NCI-H524 treated with DMSO at 0.1 percent for 48 hours (cell line): ENCODE data around the gene COX6B2.

Source experiments
- DNase-seq: peaks from one replicate; lab custom pipeline; 2025; lab: John Stamatoyannopoulos, UW

Gene COX6B2

DNA sequence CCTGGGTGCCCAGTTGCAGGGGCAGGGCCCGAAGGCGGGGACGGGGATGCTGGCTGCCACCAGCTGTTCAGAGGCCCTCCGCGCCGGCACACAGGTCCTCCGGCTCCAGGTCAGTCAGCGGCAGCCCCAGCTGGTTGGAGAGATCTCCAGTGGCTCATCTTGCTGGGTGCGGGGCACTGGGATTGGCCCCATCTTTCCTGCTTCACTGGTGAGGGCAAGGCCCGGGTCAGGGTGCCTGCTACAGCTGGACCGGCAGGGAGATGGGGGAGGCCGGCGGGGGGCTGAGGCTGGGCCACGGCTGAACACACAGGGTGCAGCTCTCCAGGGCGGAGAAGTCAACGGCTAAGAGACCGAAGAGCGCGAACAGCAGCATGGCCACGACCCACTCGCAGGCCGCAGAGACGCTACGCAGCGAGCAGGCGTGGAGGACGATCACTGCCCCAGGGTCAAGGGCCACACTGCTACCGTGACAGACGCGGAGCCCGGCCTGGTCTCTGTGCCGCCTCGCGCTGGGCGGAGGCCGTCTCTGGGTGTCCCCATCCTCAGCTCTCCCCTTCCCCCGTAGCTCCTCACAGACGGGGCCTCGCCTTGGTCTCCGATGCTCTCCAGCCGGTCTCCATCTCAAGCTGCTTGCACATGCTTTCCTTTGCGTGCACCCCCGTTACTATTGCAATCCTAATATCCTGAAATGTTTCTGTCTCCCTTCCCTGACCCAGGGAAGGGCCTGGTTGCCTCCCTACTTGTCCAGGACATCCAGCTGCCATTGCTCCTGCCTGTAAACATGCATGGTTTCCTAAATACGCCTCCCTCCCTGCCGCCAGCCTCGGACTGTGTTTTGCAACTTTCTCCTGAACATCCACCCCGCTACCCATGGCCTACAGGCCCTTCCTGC lies 41.7 kb downstream of the COX6B2 start:
- DNase-seq: no peak

DNA sequence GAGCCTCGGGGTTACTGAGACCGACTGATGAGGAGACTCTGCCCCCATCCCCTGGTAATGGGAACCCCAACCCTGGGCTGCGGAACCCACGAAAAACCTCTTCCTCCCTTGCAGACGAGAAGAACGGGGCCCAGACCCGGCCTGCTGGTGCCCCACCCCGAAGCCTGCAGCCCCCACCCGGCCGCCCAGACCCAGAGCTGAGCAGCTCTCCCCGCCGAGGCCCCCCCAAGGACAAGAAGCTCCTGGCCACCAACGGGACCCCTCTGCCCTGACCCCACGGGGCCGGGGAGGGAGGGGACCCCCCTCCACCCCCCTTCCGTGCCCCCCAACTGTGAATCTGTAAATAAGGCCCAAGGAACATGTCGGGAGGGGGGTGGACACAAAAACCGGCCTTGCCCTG lies 42.7 kb downstream of the COX6B2 start:
- DNase-seq: no peak

DNA sequence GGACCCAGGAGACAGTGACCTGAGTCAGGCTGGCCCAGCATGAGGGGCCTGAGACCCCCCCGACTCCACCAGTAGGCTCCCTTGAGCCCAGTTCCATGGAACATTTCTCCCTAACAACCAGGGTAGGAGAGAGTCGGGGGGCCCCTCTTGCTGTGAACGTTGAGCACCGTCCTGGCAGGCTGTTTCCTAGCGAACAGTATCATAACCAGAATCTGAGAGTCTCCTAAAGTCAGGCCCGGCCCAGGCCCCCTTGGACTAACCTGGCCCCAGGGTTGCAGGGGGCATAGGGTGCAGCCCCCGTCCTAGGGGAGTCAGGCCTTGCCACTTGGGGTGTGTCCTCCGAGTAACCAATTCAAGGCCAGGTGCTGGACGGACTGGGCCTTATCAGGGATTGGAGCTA lies 43.1 kb downstream of the COX6B2 start:
- DNase-seq: no peak

DNA sequence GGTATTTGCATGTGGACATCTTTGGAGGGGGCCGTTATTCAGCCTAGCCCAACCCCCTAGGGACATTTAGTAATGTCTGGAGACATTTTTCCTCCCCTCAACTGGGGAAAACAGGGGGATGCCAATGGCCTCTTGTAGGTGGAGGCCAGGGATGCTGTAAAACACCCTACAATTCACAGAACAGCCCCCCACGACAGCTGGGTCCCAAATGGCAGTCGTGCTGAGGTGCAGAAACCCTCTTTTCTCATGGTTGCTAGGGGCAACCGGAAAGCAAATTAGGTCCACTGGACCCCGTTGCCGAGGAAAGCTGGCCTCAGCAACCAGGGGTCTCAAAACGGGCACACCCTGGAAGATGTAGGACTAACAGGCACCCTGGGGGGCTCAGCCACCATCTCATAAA lies 44.0 kb downstream of the COX6B2 start:
- DNase-seq: no peak

DNA sequence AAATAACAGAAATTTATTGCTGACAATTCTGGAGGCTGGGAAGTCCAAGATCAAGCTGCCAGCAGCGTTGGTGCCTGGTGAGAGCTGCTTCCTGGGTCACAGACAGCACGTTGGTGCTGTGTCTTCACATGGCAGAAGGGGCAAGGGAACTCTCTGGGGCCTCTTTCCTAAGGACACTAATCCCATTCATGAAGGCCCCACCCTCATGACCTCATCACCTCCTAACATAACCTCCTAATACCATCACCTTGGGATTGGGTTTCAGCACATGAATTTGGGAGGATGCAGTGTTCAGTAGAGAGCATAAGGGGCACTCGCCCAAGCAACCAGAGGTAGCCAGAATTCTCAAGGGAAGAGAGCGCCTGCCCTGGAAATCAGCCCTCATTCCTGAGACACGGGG lies 45.1 kb downstream of the COX6B2 start:
- DNase-seq: no peak

DNA sequence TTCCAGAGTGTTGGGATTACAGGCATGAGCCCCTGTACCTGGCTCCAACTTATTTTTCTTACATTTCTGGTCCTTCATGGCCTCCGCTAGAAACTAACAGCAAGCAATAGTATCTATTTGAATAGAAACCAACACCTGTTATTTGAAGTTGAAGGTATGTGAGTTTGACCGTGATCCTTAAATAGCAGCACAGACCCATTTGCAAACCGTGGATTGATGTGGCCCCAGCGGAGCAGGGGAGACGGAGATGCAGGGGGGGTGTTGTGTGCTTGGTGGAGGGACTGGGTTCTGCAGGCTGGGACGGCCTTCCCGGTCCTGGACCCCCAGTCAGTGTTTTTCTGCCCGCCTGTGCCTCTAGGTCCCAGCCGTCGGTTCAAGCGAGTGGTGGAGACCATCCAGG lies 46.2 kb downstream of the COX6B2 start:
- no peak for DNase-seq

DNA sequence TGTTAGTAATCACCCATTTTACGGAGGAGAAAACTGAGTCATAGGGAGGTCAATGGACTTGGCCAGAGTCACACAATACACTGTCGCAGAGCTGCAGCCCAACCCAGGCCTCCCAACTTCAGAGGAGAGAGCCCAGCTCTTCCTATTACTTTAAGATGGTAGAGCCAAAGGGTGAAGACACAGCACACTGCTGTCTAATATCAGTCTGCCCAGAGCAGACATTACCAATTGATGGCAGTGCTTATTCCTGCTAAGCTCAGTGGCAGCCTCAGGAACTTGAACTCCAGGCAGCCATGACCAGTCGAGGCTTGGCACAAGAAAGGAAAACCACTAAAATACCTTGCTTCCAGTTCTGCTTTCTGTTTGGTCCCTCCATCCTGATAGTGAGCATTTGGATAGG lies 47.8 kb downstream of the COX6B2 start:
- no peak for DNase-seq

DNA sequence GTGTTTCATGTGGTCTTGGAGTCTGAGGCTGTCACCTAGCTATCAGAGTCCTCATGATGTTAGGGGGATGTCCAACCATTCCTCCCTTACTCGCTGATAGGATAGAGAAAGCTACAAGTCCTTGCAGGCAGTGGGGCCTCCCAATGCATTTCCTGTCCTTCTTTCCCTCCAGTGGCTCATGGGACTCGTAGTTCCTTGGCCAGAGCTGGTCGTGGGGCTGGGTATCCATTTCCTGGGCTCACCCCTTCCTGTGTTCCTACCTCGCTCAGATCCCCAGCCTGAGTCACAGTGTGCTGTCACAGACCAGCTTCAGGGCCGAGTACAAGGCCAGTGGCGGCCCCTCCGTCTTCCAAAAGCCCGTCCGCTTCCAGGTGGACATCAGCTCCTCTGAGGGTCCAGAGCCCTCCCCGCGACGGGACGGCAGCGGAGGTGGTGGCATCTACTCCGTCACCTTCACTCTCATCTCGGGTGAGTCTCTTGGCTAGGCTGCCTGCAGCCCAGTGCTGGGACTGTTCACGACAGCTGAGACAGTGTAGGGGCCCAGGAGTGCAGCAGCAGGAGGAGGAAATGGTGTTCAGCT lies 48.4 kb downstream of the COX6B2 start:
- DNase-seq: no peak

DNA sequence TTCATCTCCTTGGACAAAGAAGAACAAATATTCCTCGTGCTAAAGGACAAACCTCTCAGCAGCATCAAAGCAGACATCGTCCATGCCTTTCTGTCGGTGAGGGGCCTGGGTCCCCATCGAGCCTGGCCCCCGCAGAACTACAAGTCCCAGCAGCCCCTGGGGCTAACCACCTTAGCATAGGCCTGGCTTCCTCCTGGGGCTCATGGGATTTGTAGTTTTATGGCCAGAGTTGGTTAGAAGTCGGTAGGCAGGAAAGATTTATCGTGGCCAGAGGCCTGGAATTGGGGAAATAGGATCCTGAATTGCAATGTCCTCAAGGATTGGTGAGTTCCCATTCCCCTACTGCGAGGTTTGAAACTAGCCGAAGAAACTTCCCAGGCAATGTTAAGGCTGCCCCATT lies 49.0 kb downstream of the COX6B2 start:
- no peak for DNase-seq

DNA sequence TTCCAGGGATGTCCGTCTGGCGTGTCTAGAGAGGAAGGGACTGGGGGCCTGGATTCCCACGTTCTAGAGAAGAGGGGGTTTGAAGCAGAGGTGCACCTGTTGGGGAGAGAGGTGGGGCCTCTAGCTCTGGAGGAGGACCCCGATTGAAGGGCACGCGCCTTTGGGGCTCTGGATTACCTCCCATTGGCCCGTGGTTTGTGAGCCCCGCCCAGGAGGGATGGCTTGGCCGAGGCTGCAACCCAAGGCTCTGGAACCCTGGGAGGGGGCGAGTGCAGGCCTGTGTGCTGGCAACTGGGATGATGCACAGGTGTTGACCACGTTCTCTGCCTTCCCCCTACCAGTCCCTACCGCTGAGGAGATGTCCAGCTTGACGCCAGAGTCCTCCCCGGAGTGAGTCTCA lies 49.5 kb downstream of the COX6B2 start:
- DNase-seq: no peak

DNA sequence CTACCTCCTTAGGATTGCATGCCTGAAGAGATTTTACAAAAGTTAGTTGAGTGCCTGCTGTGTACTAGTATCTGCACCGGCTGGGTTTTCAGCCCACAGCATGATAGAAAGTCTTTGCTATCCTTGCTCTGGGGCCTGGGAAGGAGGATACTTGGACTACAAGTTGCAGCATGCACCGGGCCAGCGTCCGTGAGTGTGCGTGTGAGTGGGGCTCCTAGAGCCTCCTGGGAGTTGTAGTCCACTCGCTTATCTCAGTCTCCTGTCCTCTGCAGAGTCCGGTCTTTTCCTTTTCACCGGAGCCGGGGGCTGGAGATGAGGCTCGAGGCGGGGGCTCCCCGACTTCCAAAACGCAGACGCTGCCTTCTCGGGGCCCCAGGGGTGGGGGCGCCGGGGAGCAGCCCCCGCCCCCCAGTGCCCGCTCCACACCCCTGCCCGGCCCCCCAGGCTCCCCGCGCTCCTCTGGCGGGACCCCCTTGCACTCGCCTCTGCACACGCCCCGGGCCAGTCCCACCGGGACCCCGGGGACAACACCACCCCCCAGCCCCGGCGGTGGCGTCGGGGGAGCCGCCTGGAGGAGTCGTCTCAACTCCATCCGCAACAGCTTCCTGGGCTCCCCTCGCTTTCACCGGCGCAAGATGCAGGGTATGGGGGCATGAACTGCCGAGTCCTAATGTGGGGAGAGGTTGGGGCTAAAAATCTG lies 50.1 kb downstream of the COX6B2 start:
- DNase-seq: no peak

DNA sequence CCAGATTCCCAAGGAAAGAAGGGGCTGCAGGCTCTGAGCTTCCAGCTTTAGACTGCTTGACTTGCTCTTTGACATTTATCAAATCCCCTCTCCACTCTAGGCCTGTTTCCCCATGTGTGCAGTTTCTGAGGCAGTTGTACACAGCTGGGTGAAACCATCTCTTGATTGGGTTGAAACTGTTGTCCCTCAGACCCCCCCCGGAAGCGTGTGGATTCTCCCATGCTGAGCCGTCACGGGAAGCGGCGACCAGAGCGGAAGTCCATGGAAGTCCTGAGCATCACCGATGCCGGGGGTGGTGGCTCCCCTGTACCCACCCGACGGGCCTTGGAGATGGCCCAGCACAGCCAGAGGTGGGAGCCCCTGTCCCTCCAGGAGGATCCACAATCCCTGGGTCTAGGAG lies 51.0 kb downstream of the COX6B2 start:
- DNase-seq: no peak

DNA sequence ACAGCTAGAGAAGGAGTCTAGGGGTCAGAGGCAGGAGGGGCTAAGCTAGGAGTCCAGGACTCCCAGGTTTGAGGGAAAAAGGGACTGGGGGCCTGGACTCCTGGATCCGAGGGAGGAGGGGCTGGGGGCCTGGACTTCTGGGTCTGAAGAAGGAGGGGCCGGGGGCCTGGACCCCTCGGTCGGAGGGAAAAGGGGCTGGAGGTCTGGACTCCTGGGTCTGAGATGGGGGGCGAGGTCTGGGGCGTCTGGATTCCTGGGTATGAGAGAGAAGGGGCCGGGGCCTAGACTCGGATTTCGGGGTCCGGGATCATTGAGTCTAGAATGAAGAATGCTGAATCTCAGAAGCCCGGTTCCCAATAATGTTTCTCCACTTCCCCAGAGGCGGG lies 52.2 kb downstream of the COX6B2 start:
- DNase-seq: no peak

DNA sequence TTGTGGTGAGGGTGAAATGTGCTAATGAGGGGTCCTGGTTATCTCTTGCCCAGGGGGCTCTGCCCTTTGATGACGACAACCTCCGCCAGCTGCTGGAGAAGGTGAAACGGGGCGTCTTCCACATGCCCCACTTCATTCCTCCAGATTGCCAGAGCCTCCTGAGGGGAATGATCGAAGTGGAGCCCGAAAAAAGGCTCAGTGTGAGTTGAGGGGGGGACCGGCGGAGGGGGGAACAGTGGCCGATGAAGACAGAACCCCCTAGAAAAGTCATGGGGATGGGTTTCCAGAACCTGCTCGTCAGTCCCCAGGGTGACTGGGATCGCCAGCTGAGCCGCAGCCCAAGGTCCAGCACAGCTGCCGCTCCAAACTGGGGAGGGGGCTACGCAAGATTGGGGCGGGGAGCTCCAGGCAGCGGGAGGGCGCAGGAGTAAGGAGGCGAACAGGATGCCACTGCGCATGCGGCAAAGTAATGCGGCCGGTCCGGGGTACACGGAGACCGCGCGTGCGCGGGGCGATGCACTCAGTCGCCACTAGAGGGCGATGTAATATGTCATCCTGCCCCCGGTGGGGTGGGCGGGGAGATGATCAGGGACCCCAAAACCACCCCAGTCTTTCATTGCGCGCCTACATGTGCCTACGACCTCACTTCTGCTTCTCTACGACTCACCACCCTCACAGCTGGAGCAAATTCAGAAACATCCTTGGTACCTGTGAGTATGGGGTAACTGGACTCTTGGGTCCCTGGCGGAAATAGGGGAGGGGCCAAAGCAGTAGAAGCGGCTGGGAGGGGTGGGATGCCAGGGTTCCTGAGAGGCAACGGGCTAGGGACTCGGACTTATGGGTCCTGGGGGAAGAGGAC lies 52.8 kb downstream of the COX6B2 start:
- no peak for DNase-seq

DNA sequence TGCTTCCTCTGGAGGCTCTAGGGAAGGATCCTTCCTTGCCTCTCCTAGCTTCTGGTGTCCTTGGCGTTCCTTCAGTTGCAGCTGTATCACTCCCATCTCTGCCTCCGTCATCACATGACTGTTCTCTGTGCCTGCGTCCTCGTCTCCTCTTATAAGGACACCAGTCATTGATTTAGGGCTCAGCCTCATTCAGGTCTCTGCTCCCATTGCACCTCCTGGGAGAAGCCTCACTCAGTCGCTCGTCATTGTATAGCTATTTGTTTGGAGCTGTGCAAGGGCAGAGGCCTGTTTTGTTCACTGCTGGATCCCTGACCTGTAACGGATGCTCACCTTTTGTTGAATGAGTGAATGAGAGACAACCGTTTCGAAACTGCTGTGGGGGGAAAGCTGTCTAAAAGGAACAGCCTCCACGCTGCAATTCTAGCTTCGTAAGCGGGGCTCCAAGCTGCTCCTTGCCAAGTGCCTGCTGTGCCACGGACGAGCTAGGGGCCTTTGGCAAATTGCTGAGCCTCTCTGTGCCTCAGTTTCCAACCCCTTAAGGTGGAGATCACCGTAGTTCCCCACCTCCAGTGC lies 53.5 kb downstream of the COX6B2 start:
- no peak for DNase-seq

DNA sequence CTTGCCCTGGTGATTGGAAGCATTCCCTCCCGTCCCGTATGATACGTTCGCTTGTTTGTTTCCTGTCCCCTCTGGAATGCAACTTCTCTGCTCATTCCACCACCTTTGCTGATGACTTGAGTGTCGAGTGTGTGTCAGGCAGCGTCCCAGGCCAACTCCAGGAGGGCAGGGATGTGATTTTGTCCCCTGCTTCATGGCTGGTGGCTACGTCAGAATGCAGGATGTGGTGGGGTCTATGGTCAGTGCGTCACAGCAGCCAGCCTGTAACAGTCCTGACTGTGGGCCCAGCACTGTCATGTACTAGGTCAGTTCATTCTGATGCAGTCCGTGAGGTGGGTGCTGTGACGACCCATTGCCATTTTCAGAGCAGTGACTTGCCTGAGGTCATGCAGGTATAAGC lies 54.5 kb downstream of the COX6B2 start:
- no peak for DNase-seq
